Lung (tissue), 12 donors: ENCODE results near the gene ARMC2. TPM values are rescaled to one million over a fixed set of nuclear protein-coding genes. Genes with fewer than 3 reads are reported as not detected.

Experiments
- ATAC-seq: fragments of 200-7000 bp; cut with Tn5 transposase; one replicate; pipeline ENCODE4 v1.9.1; 2020; ENCODE audit warnings: moderate number of reproducible peaks; ENCODE audit not compliant: insufficient read depth, low FRiP score
- DNase-seq, 3 donors: peaks; one replicate each; pipeline ENCODE4 v3.0.0-alpha.2; 2013 to 2017
- H3K27ac ChIP-seq, 2 donors: one replicate each; pipeline ENCODE4 v1.5.1; 2013; ENCODE audit warnings: mild to moderate bottlenecking in 2 of 2, moderate library complexity in 2 of 2, control low read depth in 1 of 2, inconsistent platforms in 1 of 2, low read depth in 1 of 2, low read length in 1 of 2
- H3K27me3 ChIP-seq, 3 donors: one replicate each; pipeline ENCODE4 v1.5.1; 2013; ENCODE audit warnings: low read length in 2 of 3; ENCODE audit not compliant: control insufficient read depth in 3 of 3, insufficient read depth in 3 of 3
- H3K36me3 ChIP-seq, 4 donors: one replicate each; pipeline ENCODE4 v1.5.1; 2013; ENCODE audit warnings: low read length in 4 of 4, mild to moderate bottlenecking in 1 of 4, moderate library complexity in 1 of 4; ENCODE audit not compliant: control insufficient read depth in 4 of 4, insufficient read depth in 4 of 4
- H3K4me1 ChIP-seq, 5 donors: one replicate each; pipeline ENCODE4 v1.5.1; 2013; ENCODE audit warnings: low read length in 5 of 5, mild to moderate bottlenecking in 2 of 5, moderate library complexity in 1 of 5; ENCODE audit not compliant: control insufficient read depth in 5 of 5, insufficient read depth in 5 of 5
- H3K4me3 ChIP-seq: one replicate; pipeline ENCODE4 v1.5.1; 2013; ENCODE audit warnings: mild to moderate bottlenecking, control low read depth, moderate library complexity
- H3K9ac ChIP-seq, 2 donors: one replicate each; pipeline ENCODE4 v1.5.1; 2013; ENCODE audit warnings: low read length in 2 of 2, control low read depth in 1 of 2; ENCODE audit not compliant: insufficient read depth in 1 of 2
- H3K9me3 ChIP-seq, 4 donors: one replicate each; pipeline ENCODE4 v1.5.1; 2013; ENCODE audit warnings: low read length in 3 of 4, mild to moderate bottlenecking in 1 of 4, moderate library complexity in 1 of 4; ENCODE audit not compliant: control insufficient read depth in 4 of 4, insufficient read depth in 3 of 4
- CTCF ChIP-seq: IDR thresholded peaks from 2 replicates; pipeline ENCODE4 v1.5.1; 2012; ENCODE audit warnings: mild to moderate bottlenecking; ENCODE audit errors: control extremely low read depth, extremely low read depth
- WGBS, 2 donors: extraction: QIAGEN DNeasy Blood & Tissue Kit; methylation state at CpG; one replicate each; pipeline ENCODE4 v1.1.7; 2013; 5-methylcytosine and 5-hydroxymethylcytosine counted together
- polyA plus RNA-seq, 2 donors: library from polyadenylated mRNA; stranded (reverse); fragments of 200-250 nt; gene quantifications; one replicate each; pipeline ENCODE4 v1.2.1, GENCODE V29; 2013
- total RNA-seq, 2 donors: library from RNA; depleted of rRNA in 1 of 2; stranded (reverse); fragments of >200 nt in 1 of 2; gene quantifications; one replicate each; pipeline ENCODE4 v1.2.1, GENCODE V29; 2014 to 2021
- donor health status: control.
- donor health status: control.
- donor health status: Bipolar disorder and iron deficiency.
- donor health status: healthy.
- donor health status: DM: yes; HTN: yes; CAD: no.

Gene ARMC2
- total and polyA plus RNA-seq, 4 donors = 2.9 to 16.5 (median 7.4) TPM

DNA sequence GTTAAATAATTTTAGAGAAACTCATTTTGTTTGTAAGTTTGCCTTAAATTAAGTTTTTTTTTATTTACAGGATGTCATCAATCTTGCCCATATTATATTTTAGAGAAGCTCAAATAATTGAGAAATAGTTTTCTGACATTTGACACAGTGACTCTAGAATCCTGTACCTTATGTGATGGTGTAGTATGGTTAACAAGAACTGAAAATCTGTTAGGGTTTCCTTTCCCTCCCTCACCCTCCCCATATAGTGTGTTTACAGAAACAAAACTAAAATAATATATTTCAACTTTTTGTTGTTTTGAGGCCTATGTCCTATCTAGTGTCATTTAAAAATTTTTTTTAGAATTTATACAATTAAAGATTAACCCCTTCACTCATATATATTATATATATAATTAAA lies 154.7 kb downstream of the ARMC2 start:
- no peak for DNase-seq
- H3K27me3 ChIP-seq = no peaks in the 10 kb centered on the region
- no peaks in the 10 kb centered on the region for H3K9me3 ChIP-seq
- TF ChIP-seq CTCF = no peak
- H3K4me3 ChIP-seq = no peak overlapping the region
- peak overlapping the region in 1 of 2 donors; percentile 9 for H3K9ac ChIP-seq
- H3K27ac ChIP-seq = peak overlapping the region in 1 of 2 donors; percentile 66
- peaks cover 0 to 17% (median 6%) of the 10 kb centered on the region in 4 donors for H3K36me3 ChIP-seq
- ATAC-seq = no peak
- H3K4me1 ChIP-seq = peaks cover 0 to 61% (median 22%) of the 10 kb centered on the region in 5 donors

- DNase-seq (peak in 1 of 3 donors; percentile 11), ATAC-seq (no peak)
- 68 to 77% methylated on average over 1 of the region's 1 CpG for WGBS, 2 donors
- H3K4me1 ChIP-seq = peaks cover 0 to 34% (median 12%) of the 10 kb centered on the region in 5 donors
- H3K36me3 ChIP-seq = peaks cover 0 to 5% (median under 1%) of the 10 kb centered on the region in 4 donors
- peak overlapping the region in 1 of 2 donors; percentile 99 for H3K9ac ChIP-seq
- H3K27ac ChIP-seq = peak overlapping the region in 1 of 2 donors; percentile 21
- no peak overlapping the region for H3K4me3 ChIP-seq
- no peak for TF ChIP-seq CTCF
- H3K9me3 ChIP-seq = no peaks in the 10 kb centered on the region
- H3K27me3 ChIP-seq = no peaks in the 10 kb centered on the region
Observed at GRCh38 chr6:109006818-109007217, 158.6 kb downstream of the ARMC2 start.

DNA sequence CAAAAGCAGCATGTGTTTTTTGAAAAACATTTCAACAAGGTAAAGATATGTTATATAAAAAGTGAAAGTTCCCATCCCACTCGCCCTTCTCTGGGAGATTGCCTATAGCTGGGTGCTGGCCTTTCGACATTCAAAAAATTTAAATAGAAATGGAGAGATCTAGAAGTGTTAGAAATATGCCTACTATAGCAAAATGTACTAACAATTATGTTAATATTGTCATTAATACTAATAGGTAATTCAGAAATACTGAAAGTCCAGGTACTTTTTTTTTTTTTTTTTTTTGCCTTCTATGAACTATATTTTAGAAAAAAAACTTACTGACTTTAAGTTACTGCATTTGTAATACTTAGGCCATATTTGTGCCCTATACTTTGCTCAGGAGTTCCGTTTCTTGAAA lies 159.3 kb downstream of the ARMC2 start:
- WGBS, 2 donors = 59 to 62% methylated on average over 3 of the region's 3 CpGs
- Histone ChIP-seq H3K4me3 (no peak overlapping the region), H3K27me3 (no peaks in the 10 kb centered on the region), H3K36me3 (peaks cover 0 to 5% (median under 1%) of the 10 kb centered on the region in 4 donors), H3K27ac (no peak overlapping the region), H3K9me3 (no peaks in the 10 kb centered on the region), H3K9ac (peak overlapping the region in 1 of 2 donors; percentile 99), H3K4me1 (peaks cover 0 to 27% (median 12%) of the 10 kb centered on the region in 5 donors)
- no peak for DNase-seq
- ATAC-seq = no peak
- no peak for TF ChIP-seq CTCF

GRCh38 chr6:109008054-109008453 lies 159.8 kb downstream of the ARMC2 start:
- no peak for ATAC-seq

More at GRCh38 chr6:109008054-109008453, 159.8 kb downstream of the ARMC2 start:
- Histone ChIP-seq H3K4me1 (peaks cover 0 to 22% (median 12%) of the 10 kb centered on the region in 5 donors), H3K27ac (peak overlapping the region in 1 of 2 donors; percentile 50), H3K9me3 (no peaks in the 10 kb centered on the region), H3K36me3 (peaks cover 0 to 5% (median under 1%) of the 10 kb centered on the region in 4 donors), H3K27me3 (no peaks in the 10 kb centered on the region), H3K9ac (peak overlapping the region; percentile 87 to 99), H3K4me3 (no peak overlapping the region)
- DNase-seq = peak in 1 of 3 donors; percentile 67
- no peak for TF ChIP-seq CTCF
- WGBS, 2 donors = 47 to 63% methylated on average over 4 of the region's 4 CpGs
